ENCODE data around the gene POLA1. TPM values are rescaled to one million over a fixed set of nuclear protein-coding genes. Genes with fewer than 3 reads are reported as not detected.

POLA1 gene
- total RNA-seq, 1 donor from 2014 or later = 12.3 TPM

DNA sequence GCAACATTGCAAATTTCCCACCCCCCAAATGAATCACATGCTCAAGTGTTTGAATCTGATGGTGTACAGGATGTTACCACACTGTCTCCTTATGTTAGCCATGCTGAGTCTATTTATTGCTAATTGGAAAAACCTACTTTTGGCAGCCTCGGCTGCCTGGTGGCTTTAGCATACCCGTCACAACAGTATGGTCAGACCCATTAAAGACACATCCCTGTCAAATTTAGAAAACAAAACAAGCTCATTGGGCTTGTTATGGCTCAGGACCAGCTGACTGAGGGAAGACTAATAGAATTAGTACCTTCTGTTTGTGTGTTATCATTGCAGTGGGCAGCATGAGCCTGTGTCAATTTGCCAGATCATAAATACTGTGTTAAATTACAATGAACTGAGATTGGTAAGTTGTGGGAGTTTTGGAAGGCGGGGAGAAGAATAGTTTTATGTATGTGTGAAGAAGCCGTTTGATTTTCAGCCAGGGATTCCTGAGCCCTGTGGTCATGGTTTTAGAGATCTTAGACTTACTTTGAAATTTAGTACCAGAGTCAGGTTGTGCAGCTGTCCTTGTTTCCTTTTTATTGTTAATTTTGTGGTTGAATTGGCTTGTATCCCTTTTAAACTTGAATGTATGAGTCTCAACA, 66.8 kb downstream of the POLA1 start:
- Histone ChIP-seq H3K4me3 (no peak overlapping the region), H3K9me3 (no peaks in the 10 kb centered on the region), H3K4me1 (no peaks in the 10 kb centered on the region), H3K36me3 (peaks cover 5% of the 10 kb centered on the region), H3K27me3 (ENCODE audit: low read depth) (no peaks in the 10 kb centered on the region), H3K27ac (no peak overlapping the region)
- TF ChIP-seq, protein P1, sequence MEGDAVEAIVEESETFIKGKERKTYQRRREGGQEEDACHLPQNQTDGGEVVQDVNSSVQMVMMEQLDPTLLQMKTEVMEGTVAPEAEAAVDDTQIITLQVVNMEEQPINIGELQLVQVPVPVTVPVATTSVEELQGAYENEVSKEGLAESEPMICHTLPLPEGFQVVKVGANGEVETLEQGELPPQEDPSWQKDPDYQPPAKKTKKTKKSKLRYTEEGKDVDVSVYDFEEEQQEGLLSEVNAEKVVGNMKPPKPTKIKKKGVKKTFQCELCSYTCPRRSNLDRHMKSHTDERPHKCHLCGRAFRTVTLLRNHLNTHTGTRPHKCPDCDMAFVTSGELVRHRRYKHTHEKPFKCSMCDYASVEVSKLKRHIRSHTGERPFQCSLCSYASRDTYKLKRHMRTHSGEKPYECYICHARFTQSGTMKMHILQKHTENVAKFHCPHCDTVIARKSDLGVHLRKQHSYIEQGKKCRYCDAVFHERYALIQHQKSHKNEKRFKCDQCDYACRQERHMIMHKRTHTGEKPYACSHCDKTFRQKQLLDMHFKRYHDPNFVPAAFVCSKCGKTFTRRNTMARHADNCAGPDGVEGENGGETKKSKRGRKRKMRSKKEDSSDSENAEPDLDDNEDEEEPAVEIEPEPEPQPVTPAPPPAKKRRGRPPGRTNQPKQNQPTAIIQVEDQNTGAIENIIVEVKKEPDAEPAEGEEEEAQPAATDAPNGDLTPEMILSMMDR (IDR thresholded peaks at IDR 0.05) = no peak
- ATAC-seq = no peak
- intact Hi-C loops (cut with DNase I) = no loop called here
- no peak for DNase-seq

DNA sequence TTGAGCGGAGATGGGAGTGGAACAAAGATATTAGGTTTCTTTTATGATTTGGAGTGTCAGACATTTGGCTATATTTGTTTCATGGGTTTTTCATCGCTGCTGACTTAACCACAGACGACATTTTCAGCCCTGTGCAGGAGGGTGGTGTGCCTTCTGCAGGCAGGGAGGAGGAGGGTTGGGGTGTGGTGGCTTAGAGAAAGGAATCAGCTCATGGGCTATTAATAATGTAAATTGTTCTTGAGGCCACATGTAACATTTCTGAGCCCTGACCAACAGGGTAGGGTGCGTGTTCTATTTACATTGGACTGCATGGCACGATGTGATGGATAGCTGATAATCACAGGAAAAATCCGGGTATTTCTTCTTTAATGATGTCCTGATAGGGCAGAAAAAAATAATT, 67.6 kb downstream of the POLA1 start:
- Histone ChIP-seq H3K4me1 (no peaks in the 10 kb centered on the region), H3K36me3 (peaks cover 5% of the 10 kb centered on the region), H3K27ac (no peak overlapping the region), H3K27me3 (ENCODE audit: low read depth) (no peaks in the 10 kb centered on the region), H3K4me3 (no peak overlapping the region), H3K9me3 (no peaks in the 10 kb centered on the region)
- DNase-seq (no peak), ATAC-seq (no peak)
- TF ChIP-seq, protein P1 (IDR thresholded peaks at IDR 0.05) = no peak
- intact Hi-C loops (cut with DNase I) = no loop called here

GRCh38 chrX:24763989-24764388, 70.3 kb downstream of the POLA1 start:
- DNase-seq = no peak
- peaks cover 5% of the 10 kb centered on the region for H3K36me3 ChIP-seq
- no peak overlapping the region for H3K4me3 ChIP-seq
- H3K4me1 ChIP-seq = no peaks in the 10 kb centered on the region
- no peak for ATAC-seq
- TF ChIP-seq, protein P1 (IDR thresholded peaks at IDR 0.05) = no peak
- H3K27ac ChIP-seq = no peak overlapping the region
- no peaks in the 10 kb centered on the region for H3K27me3 ChIP-seq (ENCODE audit: low read depth)
- intact Hi-C loops (cut with DNase I) = no loop called here
- H3K9me3 ChIP-seq = no peaks in the 10 kb centered on the region

- no peaks in the 10 kb centered on the region for H3K4me1 ChIP-seq
- no peak overlapping the region for H3K4me3 ChIP-seq
- H3K27me3 ChIP-seq (ENCODE audit: low read depth) = no peaks in the 10 kb centered on the region
- H3K27ac ChIP-seq = no peak overlapping the region
- no peak for DNase-seq
- H3K9me3 ChIP-seq = no peaks in the 10 kb centered on the region
- H3K36me3 ChIP-seq = no peaks in the 10 kb centered on the region
- intact Hi-C loops (cut with DNase I) = no loop called here
- no peak for ATAC-seq
- TF ChIP-seq, protein P1 (IDR thresholded peaks at IDR 0.05) = no peak
These were observed 73.8 kb downstream of the POLA1 start for GRCh38 chrX:24767557-24767956.

- no peak for DNase-seq
- Histone ChIP-seq H3K9me3 (no peaks in the 10 kb centered on the region), H3K4me3 (no peak overlapping the region), H3K4me1 (no peaks in the 10 kb centered on the region), H3K27me3 (ENCODE audit: low read depth) (no peaks in the 10 kb centered on the region), H3K27ac (no peak overlapping the region), H3K36me3 (no peaks in the 10 kb centered on the region)
- TF ChIP-seq, protein P1 (IDR thresholded peaks at IDR 0.05) = no peak
- intact Hi-C loops (cut with DNase I) = no loop called here
- no peak for ATAC-seq
These were observed 74.8 kb downstream of the POLA1 start for GRCh38 chrX:24768556-24768955.
